DND-41 (cell line): ENCODE measurements around the gene RPGR.

Experiments used
- CTCF ChIP-seq: IDR thresholded peaks from 2 replicates; pipeline ENCODE4 v1.5.1; 2012; ENCODE audit warnings: borderline replicate concordance, low read length, moderate library complexity, mild to moderate bottlenecking; ENCODE audit not compliant: poor library complexity, severe bottlenecking; ENCODE audit errors: extremely low read depth
- EZH2 ChIP-seq: IDR thresholded peaks from 3 replicates; pipeline ENCODE4 v1.6.1; 2012; ENCODE audit warnings: borderline replicate concordance, low read depth, mild to moderate bottlenecking, moderate library complexity, low read length, inconsistent platforms; ENCODE audit not compliant: severe bottlenecking

GRCh38 chrX:38352362-38352761 lies 25.1 kb upstream of the RPGR start, which contains the start of gene OTC:
- no peak for TF ChIP-seq CTCF
- TF ChIP-seq EZH2 = no peak
